Calu3 (cell line): ENCODE data around the gene RAPGEF1. TPM values are rescaled to one million over a fixed set of nuclear protein-coding genes. Genes with fewer than 3 reads are reported as not detected.
"Not testable (repeated sequence)": the region's sequence is repeated elsewhere in the genome, so short reads cannot be mapped to it uniquely, and the experiment has no call there.

Experiments
- BruUV-seq: library from RNA; stranded (reverse); fragments of 400-500 nt; replicated peaks from 2 replicates; lab custom pipeline; 2021; lab: Mats Ljungman, UMichigan
- CTCF ChIA-PET: fragments of 300-600 bp; sonication (Branson Sonifier 250); formaldehyde crosslinking; loops from one replicate; lab custom pipeline; 2022; ENCODE audit warnings: antibody characterized with exemption; lab: Charles Lee
- DNase-seq: peaks from one replicate; pipeline ENCODE4 v3.0.0; 2022
- H3K27ac Mint-ChIP-seq: one replicate; pipeline ENCODE4 v1.8.0; 2022; ENCODE audit warnings: mixed read lengths; ENCODE audit not compliant: unreplicated experiment
- H3K27me3 Mint-ChIP-seq: one replicate; pipeline ENCODE4 v1.8.0; 2022; ENCODE audit warnings: mixed read lengths; ENCODE audit not compliant: unreplicated experiment
- H3K36me3 Mint-ChIP-seq: one replicate; pipeline ENCODE4 v1.8.0; 2022; ENCODE audit warnings: mild to moderate bottlenecking, moderate library complexity, mixed read lengths; ENCODE audit not compliant: insufficient read depth, unreplicated experiment
- H3K4me1 Mint-ChIP-seq: one replicate; pipeline ENCODE4 v1.8.0; 2022; ENCODE audit warnings: mild to moderate bottlenecking, low read depth, mixed read lengths; ENCODE audit not compliant: unreplicated experiment
- H3K4me3 Mint-ChIP-seq: one replicate; pipeline ENCODE4 v1.8.0; 2022; ENCODE audit warnings: mild to moderate bottlenecking, low read depth, moderate library complexity, mixed read lengths; ENCODE audit not compliant: unreplicated experiment
- H3K9me3 Mint-ChIP-seq: one replicate; pipeline ENCODE4 v1.8.0; 2022; ENCODE audit warnings: low read depth, mixed read lengths; ENCODE audit not compliant: unreplicated experiment
- intact Hi-C: fragments of 100-400 bp; cut with micrococcal nuclease; formaldehyde crosslinking; loops from one replicate; pipeline ENCODE4 v1.10.0; 2022; ENCODE audit not compliant: unreplicated experiment
- total RNA-seq: library from RNA; stranded (reverse); gene quantifications from 2 replicates; pipeline ENCODE4 v1.2.3, GENCODE V29; 2022
- TF ChIP-seq, protein P1 (sequence below): fragments of 200-600 bp; IDR thresholded peaks from one replicate; pipeline ENCODE4 v1.8.0; 2022; ENCODE audit warnings: antibody characterized with exemption; ENCODE audit not compliant: unreplicated experiment

The RAPGEF1 gene
- total RNA-seq, 1 experiment from 2014 or later = 32.5 TPM

DNA sequence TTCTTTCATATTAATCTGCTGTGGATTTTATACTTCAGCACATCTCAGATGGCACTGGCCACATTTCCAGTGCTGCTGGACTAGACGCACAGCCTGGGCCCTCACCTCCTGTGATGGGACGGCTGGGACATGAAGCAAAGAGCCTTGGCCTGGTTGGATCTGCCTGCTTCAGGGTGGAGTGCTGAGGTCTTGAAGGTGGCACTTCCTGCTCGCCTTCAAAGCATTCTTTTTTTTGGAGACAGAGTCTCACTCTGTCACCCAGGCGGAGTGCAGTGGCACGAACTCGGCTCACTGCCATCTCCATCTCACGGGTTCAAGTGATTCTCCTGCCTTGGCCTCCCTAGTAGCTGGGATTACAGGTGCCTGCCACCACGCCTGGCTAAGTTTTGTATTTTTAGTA lies 73.1 kb downstream of the RAPGEF1 start:
- CTCF ChIA-PET = no interaction called here
- TF ChIP-seq, protein P1, sequence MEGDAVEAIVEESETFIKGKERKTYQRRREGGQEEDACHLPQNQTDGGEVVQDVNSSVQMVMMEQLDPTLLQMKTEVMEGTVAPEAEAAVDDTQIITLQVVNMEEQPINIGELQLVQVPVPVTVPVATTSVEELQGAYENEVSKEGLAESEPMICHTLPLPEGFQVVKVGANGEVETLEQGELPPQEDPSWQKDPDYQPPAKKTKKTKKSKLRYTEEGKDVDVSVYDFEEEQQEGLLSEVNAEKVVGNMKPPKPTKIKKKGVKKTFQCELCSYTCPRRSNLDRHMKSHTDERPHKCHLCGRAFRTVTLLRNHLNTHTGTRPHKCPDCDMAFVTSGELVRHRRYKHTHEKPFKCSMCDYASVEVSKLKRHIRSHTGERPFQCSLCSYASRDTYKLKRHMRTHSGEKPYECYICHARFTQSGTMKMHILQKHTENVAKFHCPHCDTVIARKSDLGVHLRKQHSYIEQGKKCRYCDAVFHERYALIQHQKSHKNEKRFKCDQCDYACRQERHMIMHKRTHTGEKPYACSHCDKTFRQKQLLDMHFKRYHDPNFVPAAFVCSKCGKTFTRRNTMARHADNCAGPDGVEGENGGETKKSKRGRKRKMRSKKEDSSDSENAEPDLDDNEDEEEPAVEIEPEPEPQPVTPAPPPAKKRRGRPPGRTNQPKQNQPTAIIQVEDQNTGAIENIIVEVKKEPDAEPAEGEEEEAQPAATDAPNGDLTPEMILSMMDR = no peak
- no peak for DNase-seq
- BruUV-seq = no TSS peak
- peaks cover 2% of the 10 kb centered on the region for H3K9me3 Mint-ChIP-seq
- H3K27me3 Mint-ChIP-seq = no peaks in the 10 kb centered on the region
- no peak overlapping the region for H3K27ac Mint-ChIP-seq
- H3K4me3 Mint-ChIP-seq = no peak overlapping the region
- H3K4me1 Mint-ChIP-seq = peaks cover 7% of the 10 kb centered on the region
- intact Hi-C loops = no loop called here
- peaks cover 9% of the 10 kb centered on the region for H3K36me3 Mint-ChIP-seq

DNA sequence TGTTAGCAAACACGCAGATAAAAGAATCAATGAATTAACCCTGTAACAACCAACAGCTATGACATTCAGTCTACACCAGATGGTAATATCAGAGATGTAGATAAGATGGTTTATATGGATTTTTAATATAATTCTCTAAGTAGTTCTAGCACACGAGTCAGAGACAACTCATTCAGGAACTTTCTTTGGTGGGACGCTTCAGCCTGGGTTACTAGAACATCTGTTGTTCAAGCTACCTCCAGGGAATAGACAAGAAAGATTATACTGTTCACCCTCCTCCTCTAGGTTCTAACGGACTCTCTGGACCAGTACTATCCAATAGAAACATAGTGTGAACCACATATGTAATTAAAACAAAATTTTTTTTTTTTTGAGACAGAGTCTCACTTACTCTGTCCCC lies 73.8 kb downstream of the RAPGEF1 start:
- peaks cover 2% of the 10 kb centered on the region for H3K36me3 Mint-ChIP-seq
- H3K9me3 Mint-ChIP-seq = peaks cover 2% of the 10 kb centered on the region
- BruUV-seq = no TSS peak
- intact Hi-C loops = no loop called here
- no peak overlapping the region for H3K27ac Mint-ChIP-seq
- CTCF ChIA-PET = no interaction called here
- no peaks in the 10 kb centered on the region for H3K27me3 Mint-ChIP-seq
- H3K4me1 Mint-ChIP-seq = peaks cover 7% of the 10 kb centered on the region
- TF ChIP-seq, protein P1 = no peak
- DNase-seq = no peak
- H3K4me3 Mint-ChIP-seq = no peak overlapping the region

DNA sequence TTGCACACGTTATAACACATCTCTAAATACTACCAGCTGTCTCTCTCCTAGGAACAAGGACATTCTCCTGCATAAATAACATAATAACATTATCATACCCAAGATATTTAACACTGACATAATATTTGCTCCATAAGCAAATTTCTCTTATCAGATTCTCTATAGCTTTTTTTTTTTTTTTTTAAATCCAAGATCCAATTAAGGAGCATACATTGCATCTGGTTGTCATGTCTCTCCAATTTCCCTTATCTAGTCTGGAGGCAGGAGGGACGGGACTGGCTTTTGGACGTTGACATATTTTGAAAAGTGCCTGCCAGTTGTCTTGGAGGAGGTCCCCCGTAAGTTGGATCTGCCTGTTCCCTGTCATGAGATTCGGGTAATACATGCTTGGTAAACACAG lies 76.6 kb downstream of the RAPGEF1 start:
- no peak for DNase-seq
- TF ChIP-seq, protein P1 = no peak

DNA sequence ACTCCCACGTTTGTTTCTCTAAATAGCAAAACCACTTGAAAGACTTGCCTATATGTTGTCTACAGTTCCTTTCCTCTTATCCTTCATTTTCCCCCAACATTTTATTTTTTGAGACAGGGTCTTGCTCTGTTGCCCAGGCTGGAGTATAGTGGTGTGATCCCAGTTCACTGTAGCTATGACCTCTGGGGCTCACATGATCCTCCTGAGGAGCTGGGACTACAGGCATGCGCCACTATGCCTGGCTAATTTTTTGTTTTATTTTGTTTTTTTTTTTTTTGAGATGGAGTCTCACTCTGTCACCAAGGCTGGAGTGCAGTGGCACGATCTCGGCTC lies 77.6 kb downstream of the RAPGEF1 start:
- H3K4me3 Mint-ChIP-seq, BruUV-seq, CTCF ChIA-PET, intact Hi-C loops, H3K27me3 Mint-ChIP-seq, H3K27ac Mint-ChIP-seq, DNase-seq, H3K36me3 Mint-ChIP-seq, H3K9me3 Mint-ChIP-seq: not testable (repeated sequence)
- peaks cover 27% of the 10 kb centered on the region for H3K4me1 Mint-ChIP-seq

More for the DNA sequence above, 76.6 kb downstream of the RAPGEF1 start:
- Mint-ChIP-seq H3K27ac (no peak overlapping the region), H3K36me3 (peaks cover 4% of the 10 kb centered on the region), H3K9me3 (peaks cover 2% of the 10 kb centered on the region), H3K4me3 (no peak overlapping the region), H3K4me1 (peaks cover 18% of the 10 kb centered on the region), H3K27me3 (no peaks in the 10 kb centered on the region)
- intact Hi-C loops = no loop called here
- BruUV-seq = no TSS peak
- CTCF ChIA-PET = no interaction called here

DNA sequence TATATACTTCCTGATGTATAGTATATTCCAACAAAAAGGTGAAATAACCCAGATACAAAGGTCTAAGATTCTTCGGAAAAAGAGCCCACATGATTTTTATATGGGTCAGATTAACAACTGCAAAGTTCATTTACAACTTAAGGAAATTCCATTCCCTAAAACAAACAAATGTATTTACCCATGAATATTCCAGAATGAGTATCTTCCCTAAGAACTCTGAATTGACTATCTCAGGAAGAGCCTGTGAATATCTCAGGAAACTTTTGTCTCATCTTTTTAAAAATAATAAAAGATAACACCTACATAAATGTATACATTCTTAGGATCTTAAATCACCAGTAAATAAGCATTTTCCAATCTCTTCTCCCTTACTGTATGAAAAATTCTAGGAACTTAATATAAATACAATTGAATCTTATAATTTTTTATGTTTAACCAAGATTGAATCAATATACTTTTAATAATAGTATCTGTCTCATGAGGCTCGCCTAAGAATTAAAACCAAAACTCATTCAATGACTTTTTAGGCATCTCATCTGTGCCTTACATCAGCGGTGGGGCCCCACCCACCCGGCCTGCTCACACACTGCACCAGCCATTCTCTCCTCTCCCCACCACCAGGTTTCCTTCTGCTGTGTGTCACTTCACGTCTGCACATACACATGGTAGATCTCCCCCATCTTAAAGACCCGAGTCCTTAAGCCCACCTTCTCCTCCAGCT lies 78.1 kb downstream of the RAPGEF1 start:
- no TSS peak for BruUV-seq
- Mint-ChIP-seq H3K27me3 (no peaks in the 10 kb centered on the region), H3K4me3 (no peak overlapping the region), H3K9me3 (peaks cover 2% of the 10 kb centered on the region), H3K4me1 (peaks cover 27% of the 10 kb centered on the region), H3K27ac (no peak overlapping the region), H3K36me3 (peaks cover 5% of the 10 kb centered on the region)
- CTCF ChIA-PET = no interaction called here
- DNase-seq = no peak
- intact Hi-C loops = no loop called here
- TF ChIP-seq, protein P1 = no peak
